ENCODE measurements around the gene DOHH. TPM values are rescaled to one million over a fixed set of nuclear protein-coding genes. Genes with fewer than 3 reads are reported as not detected.

DOHH gene
- total RNA-seq, 1 experiment from 2014 or later = 0.89 TPM

- Histone ChIP-seq H3K27me3 (ENCODE audit: low read length) (no peaks in the 10 kb centered on the region), H3K4me2 (ENCODE audit: low read depth, low read length, poor library complexity, severe bottlenecking) (no peak overlapping the region), H3K4me1 (ENCODE audit: low read length) (peaks cover 36% of the 10 kb centered on the region), H3K9ac (ENCODE audit: low read length) (no peak overlapping the region), H3K79me2 (ENCODE audit: low read length) (peaks cover 79% of the 10 kb centered on the region), H3K9me2 (replicated peaks; ENCODE audit: insufficient read depth, low read length) (no peaks in the 10 kb centered on the region), H3K36me3 (ENCODE audit: insufficient read depth, low read length) (no peaks in the 10 kb centered on the region), H4K20me1 (ENCODE audit: insufficient read depth, low read depth, low read length) (peaks cover 18% of the 10 kb centered on the region), H3K9me3 (ENCODE audit: low read length) (no peaks in the 10 kb centered on the region), H2AFZ (ENCODE audit: low read length) (no peak overlapping the region), H3K4me3 (ENCODE audit: low read length) (no peak overlapping the region), H3K27ac (ENCODE audit: low read length) (no peak overlapping the region)
- DNase-seq = no peak
These were observed 18.2 kb upstream of the DOHH start for GRCh38 chr19:3518659-3519058.

GRCh38 chr19:3518255-3518654, 17.8 kb upstream of the DOHH start:
- no peak for DNase-seq
- peaks cover 18% of the 10 kb centered on the region for H4K20me1 ChIP-seq (ENCODE audit: insufficient read depth, low read depth, low read length)

GRCh38 chr19:3517638-3518037, 17.2 kb upstream of the DOHH start:
- H3K9me3 ChIP-seq (ENCODE audit: low read length) = no peaks in the 10 kb centered on the region
- peaks cover 89% of the 10 kb centered on the region for H3K79me2 ChIP-seq (ENCODE audit: low read length)
- no peak overlapping the region for H3K4me2 ChIP-seq (ENCODE audit: low read depth, low read length, poor library complexity, severe bottlenecking)
- H3K9ac ChIP-seq (ENCODE audit: low read length) = no peak overlapping the region
- H3K9me2 ChIP-seq (replicated peaks; ENCODE audit: insufficient read depth, low read length) = no peaks in the 10 kb centered on the region
- H2AFZ ChIP-seq (ENCODE audit: low read length) = no peak overlapping the region
- no peak overlapping the region for H3K27ac ChIP-seq (ENCODE audit: low read length)
- DNase-seq = no peak
- peaks cover 36% of the 10 kb centered on the region for H3K4me1 ChIP-seq (ENCODE audit: low read length)
- H3K4me3 ChIP-seq (ENCODE audit: low read length) = no peak overlapping the region
- peaks cover 18% of the 10 kb centered on the region for H4K20me1 ChIP-seq (ENCODE audit: insufficient read depth, low read depth, low read length)
- H3K27me3 ChIP-seq (ENCODE audit: low read length) = no peaks in the 10 kb centered on the region
- H3K36me3 ChIP-seq (ENCODE audit: insufficient read depth, low read length) = no peaks in the 10 kb centered on the region

More at GRCh38 chr19:3518255-3518654, 17.8 kb upstream of the DOHH start:
- Histone ChIP-seq H3K27ac (ENCODE audit: low read length) (no peak overlapping the region), H3K9ac (ENCODE audit: low read length) (no peak overlapping the region), H3K9me3 (ENCODE audit: low read length) (no peaks in the 10 kb centered on the region), H3K79me2 (ENCODE audit: low read length) (peaks cover 83% of the 10 kb centered on the region), H2AFZ (ENCODE audit: low read length) (no peak overlapping the region), H3K27me3 (ENCODE audit: low read length) (no peaks in the 10 kb centered on the region), H3K4me3 (ENCODE audit: low read length) (no peak overlapping the region), H3K36me3 (ENCODE audit: insufficient read depth, low read length) (no peaks in the 10 kb centered on the region), H3K4me1 (ENCODE audit: low read length) (peaks cover 36% of the 10 kb centered on the region), H3K4me2 (ENCODE audit: low read depth, low read length, poor library complexity, severe bottlenecking) (no peak overlapping the region), H3K9me2 (replicated peaks; ENCODE audit: insufficient read depth, low read length) (no peaks in the 10 kb centered on the region)

GRCh38 chr19:3516675-3517207, 16.3 kb upstream of the DOHH start:
- no peaks in the 10 kb centered on the region for H3K9me2 ChIP-seq (replicated peaks; ENCODE audit: insufficient read depth, low read length)
- no peak overlapping the region for H2AFZ ChIP-seq (ENCODE audit: low read length)
- DNase-seq = peak; percentile 86
- no peak overlapping the region for H3K9ac ChIP-seq (ENCODE audit: low read length)
- 0 out of 2 replicates have a peak overlapping the region, but pooled peaks have one; percentile 15 for H3K4me3 ChIP-seq (ENCODE audit: low read length)
- no peaks in the 10 kb centered on the region for H3K36me3 ChIP-seq (ENCODE audit: insufficient read depth, low read length)
- peak overlapping the region; percentile 54 for H3K27ac ChIP-seq (ENCODE audit: low read length)
- H3K9me3 ChIP-seq (ENCODE audit: low read length) = no peaks in the 10 kb centered on the region
- peaks cover 93% of the 10 kb centered on the region for H3K79me2 ChIP-seq (ENCODE audit: low read length)
- peak overlapping the region; percentile 20 for H3K4me2 ChIP-seq (ENCODE audit: low read depth, low read length, poor library complexity, severe bottlenecking)
- H3K4me1 ChIP-seq (ENCODE audit: low read length) = peaks cover 36% of the 10 kb centered on the region
- H4K20me1 ChIP-seq (ENCODE audit: insufficient read depth, low read depth, low read length) = peaks cover 23% of the 10 kb centered on the region
- no peaks in the 10 kb centered on the region for H3K27me3 ChIP-seq (ENCODE audit: low read length)

GRCh38 chr19:3515891-3516422, 15.5 kb upstream of the DOHH start:
- Histone ChIP-seq H3K9me2 (replicated peaks; ENCODE audit: insufficient read depth, low read length) (no peaks in the 10 kb centered on the region), H3K4me2 (ENCODE audit: low read depth, low read length, poor library complexity, severe bottlenecking) (peak overlapping the region; percentile 20), H3K27ac (ENCODE audit: low read length) (peak overlapping the region; percentile 54), H3K4me3 (ENCODE audit: low read length) (0 out of 2 replicates have a peak overlapping the region, but pooled peaks have one; percentile 15), H3K79me2 (ENCODE audit: low read length) (peaks cover 97% of the 10 kb centered on the region), H4K20me1 (ENCODE audit: insufficient read depth, low read depth, low read length) (peaks cover 25% of the 10 kb centered on the region), H3K4me1 (ENCODE audit: low read length) (peaks cover 36% of the 10 kb centered on the region), H3K9me3 (ENCODE audit: low read length) (no peaks in the 10 kb centered on the region), H2AFZ (ENCODE audit: low read length) (no peak overlapping the region), H3K27me3 (ENCODE audit: low read length) (no peaks in the 10 kb centered on the region), H3K9ac (ENCODE audit: low read length) (no peak overlapping the region), H3K36me3 (ENCODE audit: insufficient read depth, low read length) (no peaks in the 10 kb centered on the region)
- DNase-seq = no peak

- H2AFZ ChIP-seq (ENCODE audit: low read length) = no peak overlapping the region
- H3K9me3 ChIP-seq (ENCODE audit: low read length) = no peaks in the 10 kb centered on the region
- no peak overlapping the region for H3K4me3 ChIP-seq (ENCODE audit: low read length)
- peaks cover 97% of the 10 kb centered on the region for H3K79me2 ChIP-seq (ENCODE audit: low read length)
- no peak overlapping the region for H3K9ac ChIP-seq (ENCODE audit: low read length)
- H4K20me1 ChIP-seq (ENCODE audit: insufficient read depth, low read depth, low read length) = peaks cover 26% of the 10 kb centered on the region
- H3K4me1 ChIP-seq (ENCODE audit: low read length) = peaks cover 36% of the 10 kb centered on the region
- no peaks in the 10 kb centered on the region for H3K36me3 ChIP-seq (ENCODE audit: insufficient read depth, low read length)
- no peaks in the 10 kb centered on the region for H3K9me2 ChIP-seq (replicated peaks; ENCODE audit: insufficient read depth, low read length)
- H3K27ac ChIP-seq (ENCODE audit: low read length) = no peak overlapping the region
- no peak overlapping the region for H3K4me2 ChIP-seq (ENCODE audit: low read depth, low read length, poor library complexity, severe bottlenecking)
- no peaks in the 10 kb centered on the region for H3K27me3 ChIP-seq (ENCODE audit: low read length)
- DNase-seq = no peak
These were observed 14.5 kb upstream of the DOHH start for GRCh38 chr19:3514930-3515329.

GRCh38 chr19:3513229-3514140, 13.0 kb upstream of the DOHH start:
- Histone ChIP-seq H3K4me1 (ENCODE audit: low read length) (peaks cover 27% of the 10 kb centered on the region), H3K9me3 (ENCODE audit: low read length) (no peaks in the 10 kb centered on the region), H3K36me3 (ENCODE audit: insufficient read depth, low read length) (no peaks in the 10 kb centered on the region), H3K9ac (ENCODE audit: low read length) (no peak overlapping the region), H3K27ac (ENCODE audit: low read length) (no peak overlapping the region), H3K4me2 (ENCODE audit: low read depth, low read length, poor library complexity, severe bottlenecking) (no peak overlapping the region), H3K27me3 (ENCODE audit: low read length) (no peaks in the 10 kb centered on the region), H3K9me2 (replicated peaks; ENCODE audit: insufficient read depth, low read length) (no peaks in the 10 kb centered on the region), H3K4me3 (ENCODE audit: low read length) (no peak overlapping the region), H4K20me1 (ENCODE audit: insufficient read depth, low read depth, low read length) (peaks cover 27% of the 10 kb centered on the region; the same call in 1 of the 2 replicates), H3K79me2 (ENCODE audit: low read length) (peaks cover 97% of the 10 kb centered on the region), H2AFZ (ENCODE audit: low read length) (no peak overlapping the region)
- DNase-seq = no peak

- Histone ChIP-seq H3K4me2 (ENCODE audit: low read depth, low read length, poor library complexity, severe bottlenecking) (no peak overlapping the region), H3K27ac (ENCODE audit: low read length) (no peak overlapping the region), H3K4me1 (ENCODE audit: low read length) (peaks cover 23% of the 10 kb centered on the region), H4K20me1 (ENCODE audit: insufficient read depth, low read depth, low read length) (peaks cover 30% of the 10 kb centered on the region; the same call in 1 of the 2 replicates), H3K9me2 (replicated peaks; ENCODE audit: insufficient read depth, low read length) (no peaks in the 10 kb centered on the region), H3K36me3 (ENCODE audit: insufficient read depth, low read length) (no peaks in the 10 kb centered on the region), H3K79me2 (ENCODE audit: low read length) (peaks cover 97% of the 10 kb centered on the region), H2AFZ (ENCODE audit: low read length) (no peak overlapping the region), H3K9ac (ENCODE audit: low read length) (no peak overlapping the region), H3K27me3 (ENCODE audit: low read length) (no peaks in the 10 kb centered on the region), H3K4me3 (ENCODE audit: low read length) (no peak overlapping the region), H3K9me3 (ENCODE audit: low read length) (no peaks in the 10 kb centered on the region)
- no peak for DNase-seq
These were observed 12.2 kb upstream of the DOHH start for GRCh38 chr19:3512562-3513228.
